AG04450 (cell line): ENCODE data around the gene NFIB. TPM values are rescaled to one million over a fixed set of nuclear protein-coding genes. Genes with fewer than 3 reads are reported as not detected.

ENCODE experiments used
- CTCF ChIA-PET: fragments of 300-600, 350-600 bp; formaldehyde crosslinking; extraction: SDS; loops from one replicate; lab custom pipeline; 2022; ENCODE audit warnings: antibody characterized with exemption, inconsistent platforms; lab: Charles Lee
- POLR2A ChIA-PET: fragments of 350-600 bp; formaldehyde crosslinking; extraction: SDS; loops from one replicate; lab custom pipeline; 2021; ENCODE audit warnings: antibody characterized with exemption, inconsistent platforms; lab: Yijun Ruan, JAX
- DNase-seq: peaks from one replicate; pipeline ENCODE4 v3.0.0-alpha.2; 2011; ENCODE audit warnings: low read depth, low spot score
- H3K27ac ChIP-seq: one replicate; pipeline ENCODE4 v1.5.1; 2012; ENCODE audit warnings: low read depth, low read length, control low read depth
- H3K27me3 ChIP-seq: one replicate; pipeline ENCODE4 v1.6.0; 2012; ENCODE audit warnings: low read length; ENCODE audit not compliant: control insufficient read depth, insufficient read depth
- H3K4me3 ChIP-seq: 2 replicates; pipeline ENCODE4 v1.5.1; 2011; ENCODE audit warnings: mild to moderate bottlenecking, low read depth, low read length, control low read depth
- H3K9me3 ChIP-seq: 2 replicates; pipeline ENCODE4 v1.5.1; 2012; ENCODE audit warnings: low read length; ENCODE audit not compliant: control insufficient read depth, insufficient read depth
- polyA plus RNA-seq: library from polyadenylated mRNA; depleted of rRNA; stranded (reverse); fragments of >200 nt; gene quantifications from 2 replicates; pipeline ENCODE4 v1.2.3, GENCODE V29; 2011
- TF ChIP-seq, protein P1 (sequence below): IDR thresholded peaks from 2 replicates; pipeline ENCODE4 v1.5.1; 2011; ENCODE audit warnings: low read depth, low read length, control low read depth, inconsistent platforms

The NFIB gene
- polyA plus RNA-seq, 1 experiment = 2.2 TPM

DNA sequence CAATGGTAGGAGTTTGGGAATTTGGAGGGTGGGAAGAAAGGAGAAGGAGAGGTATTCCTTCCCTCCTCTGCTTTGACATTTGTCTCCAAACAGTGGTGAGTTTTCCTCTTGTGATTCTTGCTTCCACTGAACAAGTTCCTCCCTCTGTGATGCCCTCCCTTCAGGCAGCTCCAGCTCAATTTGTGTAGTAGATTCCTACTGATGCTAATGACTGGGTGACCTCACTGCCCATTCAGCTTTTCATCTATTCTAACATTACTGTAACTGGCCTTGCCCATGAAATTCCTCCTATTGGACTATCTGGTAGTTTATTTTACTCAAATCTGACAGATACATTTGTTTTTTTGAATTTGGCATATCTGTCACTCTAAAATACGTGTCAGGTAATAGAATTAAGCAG is 121.4 kb downstream of the NFIB start:
- DNase-seq = no peak
- H3K9me3 ChIP-seq = no peaks in the 10 kb centered on the region
- TF ChIP-seq, protein P1, sequence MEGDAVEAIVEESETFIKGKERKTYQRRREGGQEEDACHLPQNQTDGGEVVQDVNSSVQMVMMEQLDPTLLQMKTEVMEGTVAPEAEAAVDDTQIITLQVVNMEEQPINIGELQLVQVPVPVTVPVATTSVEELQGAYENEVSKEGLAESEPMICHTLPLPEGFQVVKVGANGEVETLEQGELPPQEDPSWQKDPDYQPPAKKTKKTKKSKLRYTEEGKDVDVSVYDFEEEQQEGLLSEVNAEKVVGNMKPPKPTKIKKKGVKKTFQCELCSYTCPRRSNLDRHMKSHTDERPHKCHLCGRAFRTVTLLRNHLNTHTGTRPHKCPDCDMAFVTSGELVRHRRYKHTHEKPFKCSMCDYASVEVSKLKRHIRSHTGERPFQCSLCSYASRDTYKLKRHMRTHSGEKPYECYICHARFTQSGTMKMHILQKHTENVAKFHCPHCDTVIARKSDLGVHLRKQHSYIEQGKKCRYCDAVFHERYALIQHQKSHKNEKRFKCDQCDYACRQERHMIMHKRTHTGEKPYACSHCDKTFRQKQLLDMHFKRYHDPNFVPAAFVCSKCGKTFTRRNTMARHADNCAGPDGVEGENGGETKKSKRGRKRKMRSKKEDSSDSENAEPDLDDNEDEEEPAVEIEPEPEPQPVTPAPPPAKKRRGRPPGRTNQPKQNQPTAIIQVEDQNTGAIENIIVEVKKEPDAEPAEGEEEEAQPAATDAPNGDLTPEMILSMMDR = no peak
- no peak overlapping the region for H3K4me3 ChIP-seq
- CTCF ChIA-PET = no interaction called here
- H3K27ac ChIP-seq = no peak overlapping the region
- H3K27me3 ChIP-seq = no peaks in the 10 kb centered on the region
- POLR2A ChIA-PET = no interaction called here

DNA sequence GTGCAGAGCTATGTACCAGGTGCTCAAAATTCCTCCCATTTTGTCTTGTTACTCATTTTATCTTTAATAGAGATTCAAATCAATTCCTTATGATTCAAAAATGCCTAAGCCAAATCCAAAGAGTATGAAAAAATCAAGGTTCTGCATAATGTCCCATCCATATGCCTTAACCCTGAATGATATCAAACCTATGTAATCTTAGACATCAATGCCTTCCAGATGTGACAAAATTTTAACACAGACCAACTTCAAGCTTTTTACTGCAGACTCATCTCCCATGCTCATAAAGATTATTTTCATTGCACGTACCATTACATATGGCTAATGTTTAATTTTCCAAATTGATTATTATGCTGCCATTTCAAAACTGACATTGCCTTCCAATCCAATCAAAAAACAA is 122.4 kb downstream of the NFIB start:
- no peak overlapping the region for H3K27ac ChIP-seq
- POLR2A ChIA-PET = no interaction called here
- TF ChIP-seq, protein P1 = no peak
- DNase-seq = no peak
- no peaks in the 10 kb centered on the region for H3K9me3 ChIP-seq
- H3K27me3 ChIP-seq = no peaks in the 10 kb centered on the region
- CTCF ChIA-PET = interaction anchor here (0.7 kb wide), 1 partner anchor 395 kb away, joined by 4 read pairs; no protein-coding TSS in a partner anchor
- no peak overlapping the region for H3K4me3 ChIP-seq

DNA sequence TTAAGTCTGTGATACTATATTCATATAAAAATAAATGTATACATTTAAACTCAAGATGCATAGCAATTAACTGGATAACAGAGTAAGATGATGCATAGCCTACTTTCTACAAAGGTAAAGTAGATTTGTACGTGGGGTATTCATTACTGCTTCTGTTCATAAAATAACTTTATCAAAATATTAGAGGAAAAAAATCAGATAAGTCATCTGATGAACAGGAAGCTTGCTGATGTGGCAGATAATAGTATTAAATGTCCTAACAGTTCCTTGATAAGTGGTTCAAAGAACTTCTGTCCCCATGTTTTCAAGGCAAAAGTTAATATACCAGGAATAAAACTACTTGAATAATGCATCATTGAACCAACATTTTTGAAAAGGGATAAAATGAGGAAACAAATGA is 123.7 kb downstream of the NFIB start:
- TF ChIP-seq, protein P1 = no peak
- no peak for DNase-seq
- Histone ChIP-seq H3K27ac (no peak overlapping the region), H3K27me3 (no peaks in the 10 kb centered on the region), H3K9me3 (no peaks in the 10 kb centered on the region), H3K4me3 (no peak overlapping the region)
- POLR2A ChIA-PET = no interaction called here
- CTCF ChIA-PET = no interaction called here

DNA sequence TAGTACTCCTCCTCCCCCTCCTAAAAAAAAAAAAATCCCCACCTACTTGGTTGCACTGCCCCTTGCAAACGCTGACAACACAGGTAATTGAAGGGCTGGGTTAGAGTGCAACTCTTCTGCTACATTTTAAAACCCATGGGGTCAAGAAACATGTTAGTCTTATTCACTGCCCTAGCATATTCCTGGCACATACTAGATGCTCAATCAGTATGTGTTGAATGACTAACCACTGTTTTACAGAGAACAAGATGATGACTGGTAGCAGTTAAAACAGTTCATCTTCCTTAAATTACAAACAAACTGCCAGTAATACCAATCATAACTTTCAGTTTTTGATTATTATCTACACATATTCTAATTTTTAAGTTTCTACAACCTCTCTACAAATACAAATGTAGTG is 124.4 kb downstream of the NFIB start:
- H3K27ac ChIP-seq = no peak overlapping the region
- no peaks in the 10 kb centered on the region for H3K27me3 ChIP-seq
- no peak overlapping the region for H3K4me3 ChIP-seq
- ChIA-PET CTCF (no interaction called here), POLR2A (no interaction called here)
- no peak for DNase-seq
- H3K9me3 ChIP-seq = no peaks in the 10 kb centered on the region
- TF ChIP-seq, protein P1 = no peak

DNA sequence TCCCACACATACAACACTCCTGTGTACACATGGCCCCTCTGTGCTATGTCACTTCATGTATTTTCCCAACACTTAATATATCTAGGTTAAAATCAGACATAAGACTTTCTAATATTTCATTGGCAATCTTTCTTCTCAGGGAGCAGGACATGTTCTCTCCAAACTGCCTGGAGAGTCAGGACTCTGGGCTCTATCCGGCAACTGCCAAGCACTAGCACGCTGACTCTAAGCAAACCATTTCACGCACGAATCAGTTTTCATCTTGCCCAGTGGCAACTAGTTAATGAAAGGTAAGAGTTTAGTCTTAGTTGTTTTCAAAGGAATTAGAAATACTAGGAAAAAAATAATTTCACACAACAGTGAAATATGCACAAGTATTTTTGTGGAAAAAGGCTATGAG is 124.8 kb downstream of the NFIB start:
- no peak overlapping the region for H3K27ac ChIP-seq
- no peaks in the 10 kb centered on the region for H3K27me3 ChIP-seq
- no peak for DNase-seq
- ChIA-PET CTCF (no interaction called here), POLR2A (no interaction called here)
- H3K9me3 ChIP-seq = no peaks in the 10 kb centered on the region
- TF ChIP-seq, protein P1 = no peak
- H3K4me3 ChIP-seq = no peak overlapping the region
